HG03095 (cell line): ENCODE measurements around the gene RAMP3.

Experiments used
- ATAC-seq: cut with Tn5 transposase; IDR thresholded peaks from one replicate; pipeline ENCODE4 v1.9.1; 2021; ENCODE audit warnings: moderate library complexity; ENCODE audit not compliant: unreplicated experiment

The RAMP3 gene

GRCh38 chr7:45219801-45220435, 62.3 kb downstream of the RAMP3 start:
- no peak for ATAC-seq

GRCh38 chr7:45220846-45221618, 63.4 kb downstream of the RAMP3 start:
- no peak for ATAC-seq

GRCh38 chr7:45221896-45222604, 64.5 kb downstream of the RAMP3 start:
- no peak for ATAC-seq

GRCh38 chr7:45223078-45223477, 65.5 kb downstream of the RAMP3 start:
- ATAC-seq: no peak

- no peak for ATAC-seq
Observed at GRCh38 chr7:45223728-45224630, 66.4 kb downstream of the RAMP3 start.

GRCh38 chr7:45224832-45225231, 67.2 kb downstream of the RAMP3 start:
- no peak for ATAC-seq

- no peak for ATAC-seq
Observed at GRCh38 chr7:45225311-45225947, 67.8 kb downstream of the RAMP3 start.

- ATAC-seq: no peak
Observed at GRCh38 chr7:45225948-45226335, 68.4 kb downstream of the RAMP3 start.

GRCh38 chr7:45229156-45229920, 71.7 kb downstream of the RAMP3 start:
- no peak for ATAC-seq

- no peak for ATAC-seq
Observed at GRCh38 chr7:45230083-45230482, 72.5 kb downstream of the RAMP3 start.

- ATAC-seq: no peak
Observed at GRCh38 chr7:45230611-45231165, 73.1 kb downstream of the RAMP3 start.

GRCh38 chr7:45233249-45233775, 75.7 kb downstream of the RAMP3 start:
- ATAC-seq: no peak
